Measurements from ENCODE around the gene HHLA2. TPM values are rescaled to one million over a fixed set of nuclear protein-coding genes. Genes with fewer than 3 reads are reported as not detected.

The HHLA2 gene
- total RNA-seq, 2 donors from 2014 or later: not detected

GRCh38 chr3:108407886-108408285 lies 111.5 kb downstream of the HHLA2 start:
- no peaks in the 10 kb centered on the region for H3K4me1 ChIP-seq (ENCODE audit: control insufficient read depth, insufficient read depth, low read length)
- no peaks in the 10 kb centered on the region for H3K9me3 ChIP-seq (ENCODE audit: control insufficient read depth, low read length)
- H3K9ac ChIP-seq (ENCODE audit: extremely low read depth, low read length, poor library complexity, severe bottlenecking): no peak overlapping the region
- Mint-ChIP-seq H3K36me3 (ENCODE audit: low read depth) (no peaks in the 10 kb centered on the region), H3K4me3 (no peak overlapping the region), H3K27ac (no peak overlapping the region), H3K9me3 (no peaks in the 10 kb centered on the region), H3K27me3 (ENCODE audit: insufficient read depth) (peaks cover 26% of the 10 kb centered on the region), H3K4me1 (peaks cover 8% of the 10 kb centered on the region)
- no peaks in the 10 kb centered on the region for H3K36me3 ChIP-seq (ENCODE audit: control insufficient read depth, insufficient read depth, low read length)
- no peak overlapping the region for H3K27ac ChIP-seq (ENCODE audit: low read depth, low read length)
- H3K4me3 ChIP-seq (ENCODE audit: low read length): no peak overlapping the region
- WGBS, 2 experiments (ENCODE audit: insufficient coverage in 1 of 2, insufficient read length in 1 of 2): 91 to 92% methylated on average over 2 to 3 of the region's 3 CpGs
- H3K27me3 ChIP-seq (ENCODE audit: control insufficient read depth, insufficient read depth, low read length, poor library complexity, severe bottlenecking): peaks cover 67% of the 10 kb centered on the region
- TF ChIP-seq CTCF (conservative IDR thresholded peaks at IDR 0.05): no peak
- no peak for DNase-seq

GRCh38 chr3:108408883-108409799 lies 112.8 kb downstream of the HHLA2 start:
- peaks cover 6% of the 10 kb centered on the region for H3K4me1 Mint-ChIP-seq
- no peaks in the 10 kb centered on the region for H3K36me3 ChIP-seq (ENCODE audit: control insufficient read depth, insufficient read depth, low read length)
- no peaks in the 10 kb centered on the region for H3K36me3 Mint-ChIP-seq (ENCODE audit: low read depth)
- no peak overlapping the region for H3K4me3 Mint-ChIP-seq
- DNase-seq: no peak
- no peaks in the 10 kb centered on the region for H3K9me3 ChIP-seq (ENCODE audit: control insufficient read depth, low read length)
- H3K4me3 ChIP-seq (ENCODE audit: low read length): no peak overlapping the region
- 87 to 93% methylated on average over 4 to 7 of the region's 7 CpGs for WGBS, 2 experiments (ENCODE audit: insufficient coverage in 1 of 2, insufficient read length in 1 of 2)
- no peak overlapping the region for H3K9ac ChIP-seq (ENCODE audit: extremely low read depth, low read length, poor library complexity, severe bottlenecking)
- no peak for TF ChIP-seq CTCF (conservative IDR thresholded peaks at IDR 0.05)
- H3K9me3 Mint-ChIP-seq: no peaks in the 10 kb centered on the region
- H3K27ac Mint-ChIP-seq: no peak overlapping the region
- H3K27ac ChIP-seq (ENCODE audit: low read depth, low read length): no peak overlapping the region
- H3K4me1 ChIP-seq (ENCODE audit: control insufficient read depth, insufficient read depth, low read length): no peaks in the 10 kb centered on the region
- peaks cover 14% of the 10 kb centered on the region for H3K27me3 Mint-ChIP-seq (ENCODE audit: insufficient read depth)
- peaks cover 55% of the 10 kb centered on the region for H3K27me3 ChIP-seq (ENCODE audit: control insufficient read depth, insufficient read depth, low read length, poor library complexity, severe bottlenecking)

GRCh38 chr3:108409800-108410178 lies 113.4 kb downstream of the HHLA2 start:
- no peak overlapping the region for H3K4me3 Mint-ChIP-seq
- H3K27ac Mint-ChIP-seq: no peak overlapping the region
- no peaks in the 10 kb centered on the region for H3K36me3 Mint-ChIP-seq (ENCODE audit: low read depth)
- 95 to 99% methylated on average over 4 of the region's 4 CpGs for WGBS, 2 experiments (ENCODE audit: insufficient coverage in 1 of 2, insufficient read length in 1 of 2)
- no peaks in the 10 kb centered on the region for H3K9me3 ChIP-seq (ENCODE audit: control insufficient read depth, low read length)
- peaks cover 52% of the 10 kb centered on the region for H3K27me3 ChIP-seq (ENCODE audit: control insufficient read depth, insufficient read depth, low read length, poor library complexity, severe bottlenecking)
- no peak overlapping the region for H3K4me3 ChIP-seq (ENCODE audit: low read length)
- H3K27me3 Mint-ChIP-seq (ENCODE audit: insufficient read depth): peaks cover 13% of the 10 kb centered on the region
- H3K9ac ChIP-seq (ENCODE audit: extremely low read depth, low read length, poor library complexity, severe bottlenecking): no peak overlapping the region
- H3K36me3 ChIP-seq (ENCODE audit: control insufficient read depth, insufficient read depth, low read length): no peaks in the 10 kb centered on the region
- H3K4me1 ChIP-seq (ENCODE audit: control insufficient read depth, insufficient read depth, low read length): no peaks in the 10 kb centered on the region
- DNase-seq: no peak
- H3K9me3 Mint-ChIP-seq: no peaks in the 10 kb centered on the region
- no peak overlapping the region for H3K27ac ChIP-seq (ENCODE audit: low read depth, low read length)
- no peaks in the 10 kb centered on the region for H3K4me1 Mint-ChIP-seq
- TF ChIP-seq CTCF (conservative IDR thresholded peaks at IDR 0.05): no peak
